Measurements from ENCODE around the gene CCDC85B.

GRCh38 chr11:65895482-65895981, 5.1 kb downstream of the CCDC85B start:
- no peak for TF ChIP-seq POLR2A (IDR thresholded peaks at IDR 0.05)
- no peak for TF ChIP-seq CTCF (IDR thresholded peaks at IDR 0.05)
- no peak for TF ChIP-seq POLR2AphosphoS5 (IDR thresholded peaks at IDR 0.05)
